Omental fat pad (tissue), 4 donors: ENCODE results near the gene RAP1GDS1. TPM values are rescaled to one million over a fixed set of nuclear protein-coding genes. Genes with fewer than 3 reads are reported as not detected.
"Not testable (repeated sequence)": the region's sequence is repeated elsewhere in the genome, so short reads cannot be mapped to it uniquely, and the experiment has no call there.

Experiments
- ATAC-seq: fragments of 150-250 bp; one replicate; pipeline ENCODE4 v1.9.1; 2016; ENCODE audit warnings: mild to moderate bottlenecking, moderate library complexity; ENCODE audit not compliant: low FRiP score
- DNase-seq: peaks from one replicate; pipeline ENCODE4 v3.0.0-alpha.2; 2019; ENCODE audit warnings: low spot score
- total RNA-seq, 4 donors: library from RNA; depleted of rRNA; stranded (reverse); fragments of >200 nt; gene quantifications; one replicate each; pipeline ENCODE4 v1.1.0, GENCODE V29; 2016
- TF ChIP-seq, protein P1 (sequence below), 3 donors: fragments of 450-650 bp; IDR thresholded peaks; one replicate each; pipeline ENCODE4 v1.5.1; 2016 to 2017; ENCODE audit warnings: antibody characterized with exemption in 3 of 3, mild to moderate bottlenecking in 3 of 3, moderate library complexity in 2 of 3

Gene RAP1GDS1
- total RNA-seq, 4 donors from 2014 or later = 21.3 to 45.1 (median 34.3) TPM

GRCh38 chr4:98285676-98286075 is 24.5 kb downstream of the RAP1GDS1 start:
- TF ChIP-seq, protein P1, sequence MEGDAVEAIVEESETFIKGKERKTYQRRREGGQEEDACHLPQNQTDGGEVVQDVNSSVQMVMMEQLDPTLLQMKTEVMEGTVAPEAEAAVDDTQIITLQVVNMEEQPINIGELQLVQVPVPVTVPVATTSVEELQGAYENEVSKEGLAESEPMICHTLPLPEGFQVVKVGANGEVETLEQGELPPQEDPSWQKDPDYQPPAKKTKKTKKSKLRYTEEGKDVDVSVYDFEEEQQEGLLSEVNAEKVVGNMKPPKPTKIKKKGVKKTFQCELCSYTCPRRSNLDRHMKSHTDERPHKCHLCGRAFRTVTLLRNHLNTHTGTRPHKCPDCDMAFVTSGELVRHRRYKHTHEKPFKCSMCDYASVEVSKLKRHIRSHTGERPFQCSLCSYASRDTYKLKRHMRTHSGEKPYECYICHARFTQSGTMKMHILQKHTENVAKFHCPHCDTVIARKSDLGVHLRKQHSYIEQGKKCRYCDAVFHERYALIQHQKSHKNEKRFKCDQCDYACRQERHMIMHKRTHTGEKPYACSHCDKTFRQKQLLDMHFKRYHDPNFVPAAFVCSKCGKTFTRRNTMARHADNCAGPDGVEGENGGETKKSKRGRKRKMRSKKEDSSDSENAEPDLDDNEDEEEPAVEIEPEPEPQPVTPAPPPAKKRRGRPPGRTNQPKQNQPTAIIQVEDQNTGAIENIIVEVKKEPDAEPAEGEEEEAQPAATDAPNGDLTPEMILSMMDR (IDR thresholded peaks at IDR 0.05) = no peak
- DNase-seq = no peak
- no peak for ATAC-seq

DNA sequence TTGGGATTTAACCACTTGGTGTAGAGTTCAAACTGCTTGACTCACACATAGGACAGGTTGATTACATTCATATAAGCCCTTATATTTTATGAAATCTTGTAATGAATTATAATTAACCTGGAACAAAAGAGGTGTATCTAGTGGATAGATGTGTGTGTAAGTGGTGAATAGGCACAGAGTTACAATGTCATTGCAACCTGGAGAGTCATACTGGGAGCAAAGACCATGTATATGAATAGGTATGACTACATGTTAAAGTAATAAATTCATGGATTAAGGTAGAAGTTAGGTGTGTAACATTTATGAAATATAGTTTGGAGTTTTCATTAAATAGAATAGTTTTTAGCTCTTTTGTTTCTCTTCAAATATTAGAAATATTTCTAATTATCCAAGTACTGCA is 26.1 kb downstream of the RAP1GDS1 start:
- DNase-seq = no peak
- ATAC-seq = no peak
- TF ChIP-seq, protein P1 (IDR thresholded peaks at IDR 0.05) = no peak

- not testable (repeated sequence) for DNase-seq, ATAC-seq
Observed at GRCh38 chr4:98288671-98289070, 27.5 kb downstream of the RAP1GDS1 start.

GRCh38 chr4:98289375-98289774 is 28.2 kb downstream of the RAP1GDS1 start:
- ATAC-seq = no peak

DNA sequence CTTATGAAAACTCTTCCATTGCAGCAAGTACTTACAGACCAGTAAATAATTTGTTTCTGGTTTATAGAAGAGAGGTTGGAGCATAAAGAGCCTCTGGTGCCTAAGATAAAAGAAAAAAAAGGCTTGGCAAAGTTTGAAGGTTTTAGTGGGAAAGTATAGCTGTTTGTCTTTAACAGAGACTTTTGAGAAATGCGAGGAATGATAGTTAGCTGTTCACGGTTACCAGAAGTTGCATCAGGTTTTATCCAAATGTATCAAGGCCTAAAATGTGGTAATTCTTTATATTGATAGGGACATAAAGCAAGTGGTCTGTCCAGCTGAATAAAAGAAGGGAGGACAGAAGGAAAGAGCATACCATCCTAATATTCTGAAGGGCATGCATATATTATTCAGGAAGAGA is 29.3 kb downstream of the RAP1GDS1 start:
- ATAC-seq = no peak
- TF ChIP-seq, protein P1 (IDR thresholded peaks at IDR 0.05) = no peak
- no peak for DNase-seq

More at GRCh38 chr4:98289375-98289774, 28.2 kb downstream of the RAP1GDS1 start:
- no peak for DNase-seq
- TF ChIP-seq, protein P1 (IDR thresholded peaks at IDR 0.05) = no peak

DNA sequence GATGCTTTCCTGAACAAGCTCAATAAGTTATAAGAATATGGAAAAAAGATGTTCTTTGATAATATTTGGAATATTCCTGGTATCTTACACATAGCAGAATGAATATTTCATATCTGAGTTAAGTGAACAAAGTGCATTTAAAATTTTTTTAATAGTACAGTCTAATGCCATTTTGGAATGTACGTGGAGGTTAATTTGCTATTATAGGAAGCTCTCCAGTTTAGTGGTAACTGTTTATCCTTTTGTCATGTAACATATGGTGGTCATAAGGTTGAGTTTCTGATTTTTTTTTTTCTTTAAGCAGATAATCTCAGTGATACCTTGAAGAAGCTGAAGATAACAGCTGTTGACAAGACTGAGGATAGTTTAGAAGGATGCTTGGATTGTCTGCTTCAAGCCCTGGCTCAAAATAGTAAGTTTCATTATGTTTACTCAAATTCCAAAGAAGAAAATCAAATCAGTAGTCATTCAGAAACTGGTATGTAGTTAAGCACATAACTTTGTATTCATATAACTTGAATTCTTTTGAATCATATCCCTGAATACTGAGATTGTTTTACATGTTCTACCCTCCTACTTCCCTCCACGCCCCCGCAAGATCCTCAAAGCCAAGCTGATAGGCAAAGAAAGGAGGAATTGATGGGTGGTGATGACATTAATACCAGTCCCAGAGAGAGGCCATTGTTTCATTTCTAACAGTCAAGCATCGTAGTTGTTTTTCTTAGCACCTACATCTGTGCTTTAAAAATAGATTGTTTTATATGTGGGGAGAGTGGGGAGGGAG is 32.1 kb downstream of the RAP1GDS1 start:
- ATAC-seq (no peak), DNase-seq (no peak)
- TF ChIP-seq, protein P1 (IDR thresholded peaks at IDR 0.05) = no peak

DNA sequence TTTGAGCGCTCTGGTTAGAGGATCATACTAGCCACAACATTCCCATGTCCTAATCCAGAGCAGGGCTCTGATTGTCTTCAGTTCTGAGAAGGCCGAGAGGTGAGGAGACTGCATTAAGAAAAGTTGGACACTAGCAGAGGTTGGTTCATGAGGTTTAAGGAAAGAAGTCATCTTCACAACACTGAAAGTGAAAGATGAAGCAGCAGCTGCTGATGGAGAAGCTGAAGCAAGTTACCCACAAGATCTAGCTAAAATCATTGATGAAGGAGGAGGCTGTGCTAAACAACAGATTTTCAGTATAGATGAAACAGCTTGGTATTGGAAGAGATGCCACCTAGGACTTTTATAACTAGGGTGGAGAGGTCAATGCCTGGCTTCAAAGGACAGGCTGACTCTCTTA is 36.8 kb downstream of the RAP1GDS1 start:
- no peak for DNase-seq
- ATAC-seq = no peak
- TF ChIP-seq, protein P1 (IDR thresholded peaks at IDR 0.05) = no peak
